ENCODE measurements around the gene WDR75.

WDR75 gene

GRCh38 chr2:189500456-189501160 is 59.3 kb downstream of the WDR75 start:
- DNase-seq = no peak

DNA sequence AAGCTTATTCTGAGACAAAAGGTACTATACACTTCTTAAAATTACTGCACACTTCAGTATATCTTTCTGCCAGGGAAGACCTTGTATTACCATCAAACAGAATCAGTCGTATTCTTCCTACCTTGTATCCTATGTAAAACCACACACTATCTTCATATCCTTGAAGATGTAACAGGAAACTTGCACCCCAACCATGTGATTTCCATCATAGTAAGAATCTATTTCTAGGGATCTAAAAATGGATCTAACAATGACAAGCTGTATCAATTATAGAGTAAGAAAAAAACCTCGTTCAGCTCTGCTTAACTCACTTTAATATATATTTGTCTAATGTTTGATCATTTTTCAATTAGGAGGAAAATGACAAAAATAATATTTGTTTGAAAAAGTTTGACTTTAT is 60.2 kb downstream of the WDR75 start:
- DNase-seq = no peak

DNA sequence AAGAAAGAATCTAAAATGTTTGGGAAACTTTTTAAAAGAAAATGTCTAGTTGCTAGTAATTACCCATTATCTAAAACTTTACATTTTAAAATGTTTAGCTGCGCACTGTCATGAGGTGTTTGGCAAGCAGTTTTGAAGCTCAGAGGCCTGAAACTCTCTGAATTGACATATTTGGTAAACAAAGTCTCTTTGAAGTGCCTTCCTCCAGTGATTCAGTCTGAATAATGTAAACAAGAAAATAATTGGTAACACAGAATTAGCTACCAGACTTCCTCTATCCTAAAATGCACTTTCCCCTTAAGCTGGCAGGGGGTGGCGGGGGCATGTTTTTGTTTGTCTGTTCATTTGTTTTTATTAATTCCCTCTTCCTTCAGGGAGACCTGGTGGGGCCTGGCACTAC is 61.4 kb downstream of the WDR75 start:
- DNase-seq = no peak

DNA sequence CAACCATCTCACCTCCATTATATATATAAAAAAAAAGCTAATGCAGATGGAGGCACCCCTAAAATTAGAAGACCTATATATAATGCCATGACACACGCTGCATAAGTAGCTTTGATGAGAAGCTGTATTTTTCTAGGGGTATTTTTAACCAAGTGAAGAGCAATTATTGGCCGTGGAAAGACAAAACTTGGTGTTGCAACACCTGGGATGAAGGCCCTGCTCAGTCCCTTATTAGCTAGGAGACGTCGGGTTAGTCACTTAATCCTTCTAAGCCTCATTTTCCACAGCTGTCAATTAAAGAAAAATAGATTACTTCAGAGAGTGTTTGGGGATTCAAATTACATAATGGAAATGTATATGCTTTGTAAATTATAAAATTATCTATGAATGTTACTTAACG is 63.0 kb downstream of the WDR75 start:
- no peak for DNase-seq

GRCh38 chr2:189505492-189505891 is 64.2 kb downstream of the WDR75 start:
- DNase-seq = no peak

GRCh38 chr2:189506514-189506976 is 65.3 kb downstream of the WDR75 start:
- no peak for DNase-seq

DNA sequence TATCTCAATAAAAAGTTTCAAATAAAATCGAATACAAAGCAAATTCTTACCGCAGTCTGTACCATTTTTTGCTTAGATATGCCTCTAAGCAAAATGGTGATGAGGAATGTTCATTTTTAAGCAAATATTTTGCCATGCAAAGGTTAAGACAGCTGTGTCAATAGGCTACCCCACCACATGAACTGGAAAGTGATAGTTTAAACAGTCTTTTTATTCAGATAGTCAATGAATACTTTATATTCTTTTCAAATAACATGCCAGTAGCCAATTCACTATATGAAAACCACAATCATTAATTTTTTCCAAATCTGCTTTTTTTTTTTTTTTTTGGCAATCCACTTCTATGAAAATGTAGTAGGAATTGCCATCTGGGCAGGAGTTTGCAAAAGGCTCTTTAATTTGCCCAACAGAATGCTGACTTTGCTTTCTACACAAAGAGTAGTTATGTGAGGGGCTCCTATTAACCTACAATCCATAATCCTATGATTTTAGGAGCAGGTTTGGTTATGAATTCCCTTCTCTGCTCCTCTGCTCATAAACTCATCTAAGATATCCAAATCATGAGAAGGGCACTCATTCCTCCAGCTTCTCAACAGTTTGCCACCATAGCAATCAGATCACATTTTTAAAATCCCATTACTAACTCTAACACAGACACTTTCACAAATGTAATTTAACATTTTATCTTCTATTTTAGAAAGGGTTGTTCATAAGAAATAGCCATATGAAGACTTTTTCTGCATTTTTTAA is 70.1 kb downstream of the WDR75 start:
- DNase-seq = no peak

DNA sequence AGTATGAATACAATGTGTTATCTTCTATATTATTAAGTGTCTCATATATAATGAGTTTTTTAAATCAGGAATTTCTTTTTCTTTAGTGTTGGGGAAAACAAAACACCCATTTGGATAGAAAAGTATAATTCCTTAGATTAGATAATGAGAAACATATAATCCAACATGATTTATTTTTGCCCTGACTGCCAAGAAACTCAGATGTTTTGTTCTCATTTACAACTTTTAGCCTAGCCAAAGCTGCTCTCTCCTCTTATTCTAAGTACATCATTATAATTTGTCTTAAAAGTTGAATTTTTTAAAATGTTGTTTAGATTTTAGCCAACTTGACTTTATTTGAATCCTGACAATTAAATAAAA is 70.7 kb downstream of the WDR75 start:
- DNase-seq = no peak

DNA sequence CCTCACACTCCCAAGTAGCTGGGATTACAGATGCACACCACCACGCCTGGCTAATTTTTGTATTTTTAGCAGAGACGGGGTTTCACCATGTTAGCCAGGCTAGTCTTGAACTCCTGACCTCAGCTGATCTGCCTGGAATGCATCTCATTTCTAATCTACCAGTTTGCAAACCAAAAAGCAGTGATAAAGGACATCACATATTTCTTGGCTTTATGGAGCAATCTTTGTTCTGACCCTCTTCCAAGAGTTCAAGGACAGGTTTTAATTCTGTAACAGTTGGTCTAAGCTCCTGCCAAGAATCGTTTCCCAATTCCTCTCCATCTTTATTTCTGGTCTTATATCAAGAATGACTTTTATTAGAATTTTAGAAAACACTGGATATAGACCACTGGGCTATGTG is 71.6 kb downstream of the WDR75 start:
- no peak for DNase-seq

DNA sequence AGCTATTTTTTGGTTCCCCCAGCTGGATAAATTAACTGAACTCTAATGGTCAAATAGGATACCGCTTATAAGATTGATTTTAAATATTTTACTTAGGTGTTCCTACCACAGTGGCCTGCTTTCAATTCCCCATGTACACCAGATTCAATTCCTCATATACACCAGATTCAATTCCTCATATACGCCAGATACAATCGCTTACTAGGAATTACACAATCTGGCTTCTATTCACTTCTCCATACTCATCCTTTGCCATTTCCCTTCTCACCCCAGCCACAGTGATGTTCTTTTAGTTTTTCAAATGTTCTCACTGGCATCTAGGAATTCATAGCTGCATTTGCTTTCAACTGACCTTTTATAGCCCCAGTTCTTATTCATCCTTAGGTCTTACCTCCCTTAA is 72.8 kb downstream of the WDR75 start:
- DNase-seq = no peak

GRCh38 chr2:189515264-189515663 is 74.0 kb downstream of the WDR75 start:
- DNase-seq = no peak

- DNase-seq = no peak
These were observed 75.3 kb downstream of the WDR75 start for GRCh38 chr2:189516546-189516945.

DNA sequence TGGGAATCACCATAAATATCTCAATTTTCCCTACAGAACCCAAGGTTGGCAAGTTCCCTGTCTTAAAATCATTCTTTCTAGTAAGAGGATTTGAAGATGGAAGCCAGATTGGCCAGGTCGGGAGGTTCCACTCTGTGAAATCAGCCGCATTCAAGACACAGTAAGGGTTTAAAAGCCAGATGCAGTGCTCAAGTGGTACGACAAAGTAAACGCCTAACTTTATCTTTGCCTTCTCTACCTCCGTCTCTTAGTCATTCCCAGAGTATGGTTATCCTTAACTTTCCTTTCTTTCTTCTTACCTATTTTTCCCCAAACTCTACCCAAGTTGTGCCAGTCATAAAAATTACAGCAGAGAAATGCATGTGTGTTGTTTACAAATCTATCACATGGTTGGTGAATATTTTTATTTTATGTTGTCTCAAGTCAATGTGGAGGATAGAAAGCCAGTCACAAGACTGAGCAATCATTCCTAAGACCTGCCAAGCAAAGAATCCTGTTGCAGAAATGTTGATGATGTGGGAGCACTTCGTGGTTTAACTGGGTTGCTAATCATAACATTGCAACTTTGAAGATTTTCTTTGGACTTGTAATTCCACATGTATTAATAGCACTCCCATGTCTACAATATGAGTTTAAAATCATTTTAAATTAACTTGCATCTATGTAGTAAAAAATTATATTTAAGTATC is 76.7 kb downstream of the WDR75 start:
- no peak for DNase-seq

DNA sequence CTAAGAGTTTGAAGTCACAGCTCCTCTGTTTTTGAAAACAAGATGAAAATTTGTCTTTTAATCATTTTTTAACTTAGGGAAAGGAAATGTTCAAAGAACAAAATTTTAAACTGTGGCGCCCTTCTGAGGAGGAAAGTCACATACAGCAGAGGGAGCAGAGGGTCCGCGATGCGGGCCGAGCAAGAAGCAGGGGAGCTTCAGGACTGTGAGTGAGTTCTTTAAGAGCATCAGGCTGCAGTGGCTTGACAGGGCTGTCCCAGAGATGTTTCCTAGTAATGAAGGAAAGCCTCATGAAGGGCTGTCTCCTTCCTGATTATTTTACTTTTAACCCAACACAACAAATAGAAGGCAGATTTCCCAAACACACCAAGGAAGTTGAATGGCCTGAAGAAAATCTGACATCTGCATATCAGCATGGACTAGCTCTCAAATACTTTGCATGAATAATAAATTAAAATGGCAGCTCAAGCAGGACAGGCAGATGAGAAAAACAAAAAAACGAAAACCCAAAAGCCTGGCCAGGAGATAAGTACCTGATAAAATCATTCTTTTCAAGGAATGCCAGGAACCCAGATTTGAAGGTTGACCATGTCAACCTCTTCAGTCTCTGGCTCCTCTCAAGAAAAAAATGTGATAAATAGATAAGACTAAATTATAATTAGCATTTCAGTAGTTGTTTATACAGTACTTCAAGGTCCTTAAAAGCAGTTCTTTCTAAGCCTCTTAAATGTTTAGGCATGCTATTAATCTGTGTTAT is 78.5 kb downstream of the WDR75 start:
- DNase-seq = no peak

DNA sequence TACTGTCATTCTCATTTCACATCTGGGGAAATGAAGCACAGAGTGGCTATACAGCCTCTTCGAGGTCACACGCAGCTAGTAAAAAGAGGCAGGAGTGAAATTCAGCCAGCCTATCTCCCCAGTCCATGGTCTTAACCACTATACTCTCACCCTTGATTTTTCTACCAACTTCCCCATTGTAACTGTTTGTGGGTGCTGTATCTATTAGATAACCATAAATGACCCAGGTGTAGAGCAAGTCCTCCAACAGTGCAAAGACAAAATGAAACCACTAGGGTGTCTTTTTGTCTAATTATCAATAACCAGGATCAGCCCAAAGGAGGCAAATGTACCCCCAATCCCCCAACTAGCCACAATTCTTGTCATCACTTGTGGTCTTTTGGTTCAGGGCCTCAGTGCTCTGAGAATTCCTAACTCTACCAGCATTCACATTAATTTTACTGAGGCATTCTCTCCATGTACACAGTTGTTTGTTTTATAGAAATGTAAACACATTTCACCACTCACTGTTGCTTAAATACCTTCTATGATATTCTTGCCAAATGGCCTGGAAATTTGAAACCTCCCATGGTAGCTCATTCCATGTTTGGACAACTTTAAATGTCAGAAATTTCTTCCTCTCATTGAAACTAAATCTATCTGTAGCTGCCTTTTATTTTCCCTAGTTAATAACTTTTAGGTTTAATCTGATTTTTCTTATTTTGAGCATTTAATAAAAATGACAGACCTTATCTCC is 80.6 kb downstream of the WDR75 start:
- DNase-seq = no peak

GRCh38 chr2:189522435-189523151 is 81.3 kb downstream of the WDR75 start:
- no peak for DNase-seq

- DNase-seq = no peak
These were observed 83.5 kb downstream of the WDR75 start for GRCh38 chr2:189524746-189525145.
